ENCODE data around the gene CPN2.

CPN2 gene

DNA sequence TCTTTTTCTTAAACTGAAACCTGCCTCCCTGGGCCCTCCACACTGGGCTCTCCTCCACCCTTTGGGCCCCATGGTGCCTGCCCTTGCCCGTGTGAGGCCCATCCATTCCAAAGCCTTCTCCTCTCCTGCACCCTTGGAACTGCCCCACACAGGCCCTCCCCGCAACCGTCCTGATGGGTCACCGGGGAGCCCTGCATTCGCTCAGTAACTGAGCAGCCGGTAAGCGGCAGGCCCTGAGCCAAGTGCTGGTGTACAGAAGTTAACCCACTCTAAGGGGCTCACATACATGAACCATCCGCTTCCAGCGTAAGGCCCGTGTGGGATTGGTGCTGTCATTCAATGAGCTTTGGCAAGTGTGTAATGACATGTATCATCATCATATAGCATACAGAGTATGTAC, 23.8 kb upstream of the CPN2 start:
- no peak for DNase-seq (ENCODE audit: low spot score)
- H3K27ac ChIP-seq: no peak overlapping the region
- TF ChIP-seq, protein P1, sequence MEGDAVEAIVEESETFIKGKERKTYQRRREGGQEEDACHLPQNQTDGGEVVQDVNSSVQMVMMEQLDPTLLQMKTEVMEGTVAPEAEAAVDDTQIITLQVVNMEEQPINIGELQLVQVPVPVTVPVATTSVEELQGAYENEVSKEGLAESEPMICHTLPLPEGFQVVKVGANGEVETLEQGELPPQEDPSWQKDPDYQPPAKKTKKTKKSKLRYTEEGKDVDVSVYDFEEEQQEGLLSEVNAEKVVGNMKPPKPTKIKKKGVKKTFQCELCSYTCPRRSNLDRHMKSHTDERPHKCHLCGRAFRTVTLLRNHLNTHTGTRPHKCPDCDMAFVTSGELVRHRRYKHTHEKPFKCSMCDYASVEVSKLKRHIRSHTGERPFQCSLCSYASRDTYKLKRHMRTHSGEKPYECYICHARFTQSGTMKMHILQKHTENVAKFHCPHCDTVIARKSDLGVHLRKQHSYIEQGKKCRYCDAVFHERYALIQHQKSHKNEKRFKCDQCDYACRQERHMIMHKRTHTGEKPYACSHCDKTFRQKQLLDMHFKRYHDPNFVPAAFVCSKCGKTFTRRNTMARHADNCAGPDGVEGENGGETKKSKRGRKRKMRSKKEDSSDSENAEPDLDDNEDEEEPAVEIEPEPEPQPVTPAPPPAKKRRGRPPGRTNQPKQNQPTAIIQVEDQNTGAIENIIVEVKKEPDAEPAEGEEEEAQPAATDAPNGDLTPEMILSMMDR (IDR thresholded peaks at IDR 0.05): no peak

DNA sequence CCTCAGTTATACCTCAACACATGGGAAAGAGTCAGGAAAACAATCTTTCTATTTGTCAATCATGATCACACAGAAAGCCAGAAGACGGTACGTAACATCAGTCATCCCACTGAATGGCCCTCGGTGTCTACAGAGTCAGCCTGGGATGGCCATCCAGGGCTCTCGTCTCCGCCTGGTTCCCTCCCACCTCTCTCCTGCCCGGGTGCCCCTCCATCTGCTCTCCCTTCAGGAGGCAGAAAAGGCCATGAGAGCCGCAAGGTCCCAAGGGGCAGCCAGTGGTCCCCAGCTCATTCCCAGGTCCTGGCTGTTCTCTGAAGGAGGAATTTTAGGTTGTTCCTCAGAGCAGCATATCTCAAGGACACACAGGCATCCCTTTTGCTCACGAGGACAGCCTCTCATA, 22.8 kb upstream of the CPN2 start:
- no peak overlapping the region for H3K27ac ChIP-seq
- DNase-seq (ENCODE audit: low spot score): no peak
- H3K4me3 ChIP-seq: no peak overlapping the region
- TF ChIP-seq, protein P1 (IDR thresholded peaks at IDR 0.05): no peak

More for the DNA sequence above, 23.8 kb upstream of the CPN2 start:
- H3K4me3 ChIP-seq: no peak overlapping the region

DNA sequence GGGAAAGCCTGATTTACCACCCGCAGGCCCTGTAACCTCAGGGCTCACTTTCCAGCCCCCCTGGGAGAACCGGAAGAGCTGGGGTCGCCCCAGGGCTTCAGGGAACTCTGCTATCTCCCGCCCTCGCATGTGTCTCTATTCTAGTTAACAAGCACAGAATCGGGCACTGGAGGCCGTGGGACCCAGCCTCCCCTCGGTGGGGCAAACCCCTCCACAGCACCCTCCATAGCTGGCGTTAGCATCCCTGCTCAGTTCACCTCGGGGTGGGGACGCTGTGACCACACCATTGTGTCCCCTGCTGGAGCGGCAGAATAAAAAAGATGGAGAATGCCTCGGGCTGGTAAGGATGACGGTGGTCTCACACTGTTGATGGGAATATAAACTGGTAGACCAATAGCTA, 21.9 kb upstream of the CPN2 start:
- no peak for DNase-seq (ENCODE audit: low spot score)
- TF ChIP-seq, protein P1 (IDR thresholded peaks at IDR 0.05): no peak
- Histone ChIP-seq H3K27ac (no peak overlapping the region), H3K4me3 (no peak overlapping the region)

DNA sequence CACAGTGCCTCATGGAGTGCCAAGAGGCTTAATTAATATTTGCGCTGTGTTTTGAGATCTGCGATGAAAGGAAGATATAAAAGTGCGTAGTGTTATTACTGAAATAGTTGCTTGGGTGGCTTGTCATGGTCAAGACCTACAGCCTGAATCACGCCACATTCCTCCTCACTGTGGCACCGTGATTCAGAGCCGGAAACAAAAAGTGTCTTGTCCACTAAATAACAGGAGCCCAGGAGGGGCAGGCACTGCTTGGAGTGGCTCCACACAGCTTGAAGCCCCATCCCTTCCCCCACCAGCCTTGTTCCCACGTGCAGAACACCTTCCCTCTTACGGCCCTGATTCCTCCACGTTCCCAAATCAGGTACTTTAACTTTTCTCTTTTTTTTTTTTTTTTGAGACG, 19.6 kb upstream of the CPN2 start:
- Histone ChIP-seq H3K4me3 (no peak overlapping the region), H3K27ac (no peak overlapping the region)
- no peak for DNase-seq (ENCODE audit: low spot score)
- TF ChIP-seq, protein P1 (IDR thresholded peaks at IDR 0.05): no peak

DNA sequence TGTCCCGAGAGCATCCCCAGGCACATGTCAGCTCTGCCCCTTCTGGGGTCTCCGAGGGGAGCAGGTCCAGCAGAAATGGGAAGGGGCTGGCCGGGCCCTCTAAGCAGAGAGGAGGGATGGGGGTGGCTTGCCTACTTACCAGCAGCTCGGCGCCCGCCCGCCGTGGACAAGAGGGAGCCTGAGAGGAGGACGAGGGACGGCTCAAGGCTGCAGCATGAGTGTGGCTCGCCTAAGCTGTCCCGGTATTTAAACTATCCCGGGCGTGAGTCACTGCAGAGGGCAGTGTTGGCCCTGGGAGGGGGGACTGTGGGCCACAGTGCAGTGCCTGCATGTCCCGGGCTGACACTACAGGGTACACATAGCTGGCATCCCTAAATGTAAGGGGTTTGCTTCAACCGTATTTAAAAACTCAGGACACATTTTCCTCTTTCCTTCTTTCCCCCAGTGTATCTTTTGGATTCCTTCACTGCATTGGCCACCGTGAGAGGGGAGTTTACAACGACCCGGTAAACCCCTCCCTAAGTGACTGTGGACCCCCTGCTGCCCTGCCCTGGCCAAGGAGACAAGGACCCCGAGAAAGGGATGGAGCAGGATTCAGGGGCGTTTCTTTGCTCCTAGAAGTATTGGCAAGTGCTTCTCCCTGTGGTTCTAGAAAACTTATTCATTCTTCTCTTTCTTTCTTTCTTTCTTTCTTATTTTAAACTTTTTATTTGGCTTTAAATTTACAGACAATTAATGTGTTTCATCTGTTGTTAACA, 18.6 kb upstream of the CPN2 start, which contains the start of gene LRRC15:
LRRC15 (minus strand) TSS at position 222 of the 758 bp plus-strand sequence. CDS start 8,700 bp downstream, outside the sequence.
- no peak within 1 kb of the TSS for H3K27ac ChIP-seq
- DNase-seq (ENCODE audit: low spot score): no peak
- H3K4me3 ChIP-seq: peak within 1 kb of the TSS; percentile 5
- TF ChIP-seq, protein P1 (IDR thresholded peaks at IDR 0.05): no peak

DNA sequence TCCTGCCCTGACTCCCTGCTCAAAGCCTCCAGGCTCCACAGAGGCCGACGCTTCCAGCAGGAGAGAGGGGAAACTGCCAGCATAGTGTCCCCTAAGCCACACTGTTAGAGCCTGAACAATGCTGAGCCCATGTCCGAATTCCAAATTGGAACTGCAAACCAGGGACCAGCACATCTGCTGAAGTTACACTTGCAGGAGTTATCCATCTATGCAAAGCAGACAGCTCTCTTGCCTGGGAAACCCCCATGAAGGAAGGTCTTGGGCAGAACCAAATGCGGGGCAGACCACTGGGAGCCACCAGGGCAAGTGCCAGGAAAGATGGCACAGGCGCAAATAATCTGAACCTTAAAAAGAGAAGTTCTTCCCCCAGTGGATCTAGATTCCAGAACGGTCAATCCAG, 17.8 kb upstream of the CPN2 start:
- TF ChIP-seq, protein P1 (IDR thresholded peaks at IDR 0.05): no peak
- Histone ChIP-seq H3K27ac (no peak overlapping the region), H3K4me3 (no peak overlapping the region)
- no peak for DNase-seq (ENCODE audit: low spot score)

All from coronary artery (tissue), 2 donors.